Lower lobe of right lung (tissue), 2 donors: Measurements from ENCODE around the gene ANKRD42. TPM values are rescaled to one million over a fixed set of nuclear protein-coding genes. Genes with fewer than 3 reads are reported as not detected.

Experiments
- ATAC-seq, 2 donors: fragments of 200-7000 bp; cut with Tn5 transposase; one replicate each; pipeline ENCODE4 v1.9.1; 2020 to 2022; ENCODE audit warnings: mild to moderate bottlenecking in 2 of 2, moderate library complexity in 2 of 2
- DNase-seq: peaks from one replicate; pipeline ENCODE4 v3.0.0-alpha.2; 2020
- H3K27ac ChIP-seq: fragments of 200-600 bp; one replicate; pipeline ENCODE4 v1.8.0; 2022
- H3K27me3 ChIP-seq: fragments of 200-600 bp; one replicate; pipeline ENCODE4 v1.8.0; 2022; ENCODE audit warnings: low read depth
- H3K36me3 ChIP-seq: fragments of 200-600 bp; one replicate; pipeline ENCODE4 v1.8.0; 2022; ENCODE audit warnings: mild to moderate bottlenecking
- H3K4me1 ChIP-seq: fragments of 200-600 bp; one replicate; pipeline ENCODE4 v1.8.0; 2022
- H3K4me3 ChIP-seq: fragments of 200-600 bp; one replicate; pipeline ENCODE4 v1.8.0; 2022; ENCODE audit warnings: mild to moderate bottlenecking
- H3K9me3 ChIP-seq: fragments of 200-600 bp; one replicate; pipeline ENCODE4 v1.8.0; 2022
- CTCF ChIP-seq: fragments of 200-600 bp; IDR thresholded peaks from one replicate; pipeline ENCODE4 v1.8.0; 2022; ENCODE audit warnings: antibody characterized with exemption, mild to moderate bottlenecking
- intact Hi-C: fragments of 100-400 bp; cut with DNase I; formaldehyde crosslinking; loops from one replicate; pipeline ENCODE4 v1.11.0; 2022
- total RNA-seq: library from RNA; stranded (reverse); fragmentation: NEBNext Ultra II Directional; extraction: Animal tissue kit (Norgen Biotek cat#: 25700); gene quantifications from one replicate; pipeline ENCODE4 v1.2.1, GENCODE V29; 2021
- donor health status: DM: no; HTN: yes; CAD: no; lungs with severe emphysema.

The ANKRD42 gene
- total RNA-seq, 1 donor from 2014 or later, result 15.9 TPM

GRCh38 chr11:83294208-83294607, 100.7 kb downstream of the ANKRD42 start:
- Histone ChIP-seq H3K4me3 (no peak overlapping the region), H3K4me1 (peaks cover 4% of the 10 kb centered on the region), H3K9me3 (no peaks in the 10 kb centered on the region), H3K27me3 (no peaks in the 10 kb centered on the region), H3K36me3 (no peaks in the 10 kb centered on the region), H3K27ac (no peak overlapping the region)
- DNase-seq (no peak), ATAC-seq (no peak)
- TF ChIP-seq CTCF, result no peak
- intact Hi-C loops, result no loop called here

Other genes starting within 250 kb of the ANKRD42 start
- gene RAB30, start 121.8 kb upstream of the ANKRD42 start, total RNA-seq, result 15.5 TPM
- gene PCF11, start 36.6 kb upstream of the ANKRD42 start, total RNA-seq, result 58.6 TPM
- 30.0 TPM for gene CCDC90B, start 92.7 kb downstream of the ANKRD42 start, total RNA-seq